D721Med (cell line): Measurements from ENCODE around the gene SLC16A9.
"Not testable (repeated sequence)": the region's sequence is repeated elsewhere in the genome, so short reads cannot be mapped to it uniquely, and the experiment has no call there.

Source experiments
- DNase-seq: peaks from one replicate; pipeline ENCODE4 v3.0.0; 2011; ENCODE audit warnings: low spot score; ENCODE audit not compliant: insufficient read length
- FAIRE-seq: peaks from 2 replicates; lab custom pipeline; 2011; peaks lifted over from hg19 to GRCh38; lab: Jason Lieb, UNC
- CTCF ChIP-seq: IDR thresholded peaks from 2 replicates; pipeline ENCODE4 v1.5.1; 2012; ENCODE audit warnings: mild to moderate bottlenecking, control low read depth; ENCODE audit not compliant: insufficient read depth; ENCODE audit errors: missing control alignments

The SLC16A9 gene

GRCh38 chr10:59748834-59749233 lies 39.2 kb upstream of the SLC16A9 start:
- DNase-seq = no peak
- no peak for FAIRE-seq
- no peak for TF ChIP-seq CTCF

- no peak for TF ChIP-seq CTCF
- DNase-seq = no peak
- peak; percentile 67 for FAIRE-seq
Observed at GRCh38 chr10:59745163-59745650, 35.6 kb upstream of the SLC16A9 start.

GRCh38 chr10:59744762-59745161 lies 35.1 kb upstream of the SLC16A9 start:
- not testable (repeated sequence) for FAIRE-seq

DNA sequence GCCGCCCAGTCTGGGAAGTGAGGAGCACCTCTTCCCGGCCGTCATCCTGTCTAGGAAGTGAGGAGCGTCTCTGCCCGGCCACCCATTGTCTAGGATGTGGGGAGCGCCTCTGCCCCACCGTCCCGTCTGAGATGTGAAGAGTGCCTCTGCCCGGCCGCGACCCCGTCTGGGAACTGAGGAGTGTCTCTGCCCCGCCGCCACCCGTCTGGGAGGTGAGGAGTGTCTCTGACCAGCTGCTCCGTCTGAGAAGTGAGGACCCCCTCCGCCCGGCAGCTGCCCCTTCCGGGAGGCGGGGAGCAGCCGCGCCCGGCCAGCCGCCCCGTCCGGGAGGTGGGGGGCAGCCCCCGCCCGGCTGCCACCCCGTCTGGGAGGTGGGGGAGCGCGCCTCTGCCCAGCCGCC lies 34.5 kb upstream of the SLC16A9 start:
- not testable (repeated sequence) for DNase-seq, FAIRE-seq

More at GRCh38 chr10:59744762-59745161, 35.1 kb upstream of the SLC16A9 start:
- DNase-seq = not testable (repeated sequence)

GRCh38 chr10:59741583-59741982 lies 31.9 kb upstream of the SLC16A9 start:
- FAIRE-seq (no peak), DNase-seq (no peak)
- no peak for TF ChIP-seq CTCF

DNA sequence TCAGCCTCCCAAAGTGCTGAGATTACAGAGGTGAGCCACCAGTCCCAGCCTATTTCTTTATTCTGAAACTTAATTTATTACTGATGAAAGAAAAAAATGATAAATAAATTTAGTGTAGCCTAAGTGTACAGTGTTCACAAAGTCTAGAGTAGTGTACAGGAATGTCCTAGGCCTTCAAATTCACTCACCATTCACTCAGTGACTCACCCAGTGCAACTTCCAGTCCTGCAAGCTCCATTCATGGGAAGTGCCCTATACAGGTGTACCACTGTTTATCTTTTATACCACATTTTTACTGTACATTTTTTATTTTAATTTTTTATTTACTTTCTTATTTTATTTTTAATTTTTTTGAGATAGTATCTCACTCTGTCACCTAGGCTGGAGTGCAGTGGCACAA lies 31.4 kb upstream of the SLC16A9 start:
- TF ChIP-seq CTCF = no peak
- FAIRE-seq (no peak), DNase-seq (no peak)

GRCh38 chr10:59736749-59737148 lies 27.1 kb upstream of the SLC16A9 start:
- no peak for TF ChIP-seq CTCF
- DNase-seq (no peak), FAIRE-seq (no peak)

- FAIRE-seq (no peak), DNase-seq (no peak)
- no peak for TF ChIP-seq CTCF
Observed at GRCh38 chr10:59735296-59735695, 25.6 kb upstream of the SLC16A9 start.
